Spleen (tissue), 7 donors: ENCODE measurements around the gene MAP1LC3B2.

ENCODE experiments used
- CTCF ChIP-seq, 11 experiments: fragments of 200-600 bp in 7 of 11; fragments of 450-650 bp in 4 of 11; sonication (generic) in 4 of 11; IDR thresholded peaks in 8 of 11; conservative IDR thresholded peaks in 3 of 11; 1 replicate in 7 of 11; 2 replicates in 4 of 11; pipeline versions ENCODE4 v1.4.0 to v1.8.0; 2016 to 2021; ENCODE audit warnings: antibody characterized with exemption in 11 of 11, inconsistent platforms in 4 of 11, mild to moderate bottlenecking in 1 of 11
- POLR2A ChIP-seq, 3 donors: fragments of 450-650 bp; IDR thresholded peaks; one replicate each; pipeline ENCODE4 v1.5.1; 2017; ENCODE audit warnings: antibody characterized with exemption in 3 of 3, mild to moderate bottlenecking in 1 of 3
- POLR2AphosphoS5 ChIP-seq, 3 donors: sonication (generic); formaldehyde crosslinking; IDR thresholded peaks; one replicate each; pipeline ENCODE4 v1.5.1; 2017; ENCODE audit warnings: antibody characterized with exemption in 3 of 3
- donor health status: DM: no; HTN: no; CAD: no; lungs with moderate emphysema.
- donor health status: DM: no; HTN: no; CAD: no.
- donor health status: DM: no; HTN: no; CAD: no.

- TF ChIP-seq CTCF (IDR thresholded peaks at IDR 0.05 in 8 of 11, conservative IDR thresholded peaks at IDR 0.05 in 3 of 11) (no peak), POLR2AphosphoS5 (IDR thresholded peaks at IDR 0.05) (no peak), POLR2A (IDR thresholded peaks at IDR 0.05) (no peak)
Observed at GRCh38 chr12:116578051-116578450, 18.9 kb downstream of the MAP1LC3B2 start.
